Calu3 (cell line): ENCODE measurements around the gene SYCP2L. TPM values are rescaled to one million over a fixed set of nuclear protein-coding genes. Genes with fewer than 3 reads are reported as not detected.

Source experiments
- BruUV-seq: library from RNA; stranded (reverse); fragments of 400-500 nt; replicated peaks from 2 replicates; lab custom pipeline; 2021; lab: Mats Ljungman, UMichigan
- CTCF ChIA-PET: fragments of 300-600 bp; sonication (Branson Sonifier 250); formaldehyde crosslinking; loops from one replicate; lab custom pipeline; 2022; ENCODE audit warnings: antibody characterized with exemption; lab: Charles Lee
- DNase-seq: peaks from one replicate; pipeline ENCODE4 v3.0.0; 2022
- H3K27ac Mint-ChIP-seq: one replicate; pipeline ENCODE4 v1.8.0; 2022; ENCODE audit warnings: mixed read lengths; ENCODE audit not compliant: unreplicated experiment
- H3K27me3 Mint-ChIP-seq: one replicate; pipeline ENCODE4 v1.8.0; 2022; ENCODE audit warnings: mixed read lengths; ENCODE audit not compliant: unreplicated experiment
- H3K36me3 Mint-ChIP-seq: one replicate; pipeline ENCODE4 v1.8.0; 2022; ENCODE audit warnings: mild to moderate bottlenecking, moderate library complexity, mixed read lengths; ENCODE audit not compliant: insufficient read depth, unreplicated experiment
- H3K4me1 Mint-ChIP-seq: one replicate; pipeline ENCODE4 v1.8.0; 2022; ENCODE audit warnings: mild to moderate bottlenecking, low read depth, mixed read lengths; ENCODE audit not compliant: unreplicated experiment
- H3K4me3 Mint-ChIP-seq: one replicate; pipeline ENCODE4 v1.8.0; 2022; ENCODE audit warnings: mild to moderate bottlenecking, low read depth, moderate library complexity, mixed read lengths; ENCODE audit not compliant: unreplicated experiment
- H3K9me3 Mint-ChIP-seq: one replicate; pipeline ENCODE4 v1.8.0; 2022; ENCODE audit warnings: low read depth, mixed read lengths; ENCODE audit not compliant: unreplicated experiment
- CTCF ChIP-seq: fragments of 200-600 bp; IDR thresholded peaks from one replicate; pipeline ENCODE4 v1.8.0; 2022; ENCODE audit warnings: antibody characterized with exemption; ENCODE audit not compliant: unreplicated experiment
- intact Hi-C: fragments of 100-400 bp; cut with micrococcal nuclease; formaldehyde crosslinking; loops from one replicate; pipeline ENCODE4 v1.10.0; 2022; ENCODE audit not compliant: unreplicated experiment
- total RNA-seq: library from RNA; stranded (reverse); gene quantifications from 2 replicates; pipeline ENCODE4 v1.2.3, GENCODE V29; 2022

Gene SYCP2L
- total RNA-seq, 1 experiment from 2014 or later: not detected

- Mint-ChIP-seq H3K27me3 (peaks cover 15% of the 10 kb centered on the region), H3K4me3 (no peak overlapping the region), H3K36me3 (no peaks in the 10 kb centered on the region), H3K27ac (no peak overlapping the region), H3K9me3 (no peaks in the 10 kb centered on the region), H3K4me1 (no peaks in the 10 kb centered on the region)
- DNase-seq: no peak
- BruUV-seq: no TSS peak
- CTCF ChIA-PET: no interaction called here
- TF ChIP-seq CTCF: no peak
- intact Hi-C loops: no loop called here
Observed at GRCh38 chr6:10933126-10933525, 46.3 kb downstream of the SYCP2L start.

GRCh38 chr6:10939840-10940239 lies 53.0 kb downstream of the SYCP2L start:
- H3K4me1 Mint-ChIP-seq: no peaks in the 10 kb centered on the region
- H3K9me3 Mint-ChIP-seq: no peaks in the 10 kb centered on the region
- no peak for DNase-seq
- H3K4me3 Mint-ChIP-seq: no peak overlapping the region
- intact Hi-C loops: no loop called here
- TF ChIP-seq CTCF: no peak
- H3K36me3 Mint-ChIP-seq: no peaks in the 10 kb centered on the region
- CTCF ChIA-PET: no interaction called here
- no TSS peak for BruUV-seq
- no peak overlapping the region for H3K27ac Mint-ChIP-seq
- peaks cover 13% of the 10 kb centered on the region for H3K27me3 Mint-ChIP-seq

- CTCF ChIA-PET: no interaction called here
- intact Hi-C loops: no loop called here
- H3K4me3 Mint-ChIP-seq: no peak overlapping the region
- no peak for DNase-seq
- peaks cover 3% of the 10 kb centered on the region for H3K27me3 Mint-ChIP-seq
- no TSS peak for BruUV-seq
- no peak for TF ChIP-seq CTCF
- no peaks in the 10 kb centered on the region for H3K9me3 Mint-ChIP-seq
- no peaks in the 10 kb centered on the region for H3K36me3 Mint-ChIP-seq
- H3K4me1 Mint-ChIP-seq: no peaks in the 10 kb centered on the region
- H3K27ac Mint-ChIP-seq: no peak overlapping the region
Observed at GRCh38 chr6:10945845-10946244, 59.0 kb downstream of the SYCP2L start.

GRCh38 chr6:10947966-10948365 lies 61.1 kb downstream of the SYCP2L start:
- Mint-ChIP-seq H3K27me3 (no peaks in the 10 kb centered on the region), H3K36me3 (no peaks in the 10 kb centered on the region), H3K4me3 (no peak overlapping the region), H3K27ac (no peak overlapping the region), H3K4me1 (no peaks in the 10 kb centered on the region), H3K9me3 (no peaks in the 10 kb centered on the region)
- intact Hi-C loops: no loop called here
- BruUV-seq: no TSS peak
- no peak for TF ChIP-seq CTCF
- DNase-seq: no peak
- CTCF ChIA-PET: interaction anchor here (0.7 kb wide), 1 partner anchor 121 kb away, joined by 3 read pairs; no protein-coding TSS in a partner anchor
